Stimulated activated CD8-positive, alpha-beta memory T cell treated with anti-CD3 and anti-CD28 coated beads, Interleukin-12 subunit alpha, Interleukin-12 subunit beta, amount 100 ng/mL, for 24 hours (primary cell): ENCODE measurements around the gene COG2.

Source experiments
- DNase-seq: peaks from one replicate; pipeline ENCODE4 v3.0.0-alpha.2; 2020; ENCODE audit errors: extremely low read depth

Gene COG2

GRCh38 chr1:230701895-230702768 is 59.9 kb downstream of the COG2 start:
- no peak for DNase-seq

GRCh38 chr1:230702934-230703678 is 60.8 kb downstream of the COG2 start:
- DNase-seq, result no peak

GRCh38 chr1:230703679-230704385 is 61.6 kb downstream of the COG2 start:
- DNase-seq, result no peak

GRCh38 chr1:230704830-230705229 is 62.5 kb downstream of the COG2 start:
- DNase-seq, result no peak

GRCh38 chr1:230705289-230706019 is 63.2 kb downstream of the COG2 start:
- no peak for DNase-seq

- no peak for DNase-seq
Measured at GRCh38 chr1:230706020-230706699, 63.9 kb downstream of the COG2 start.

GRCh38 chr1:230706887-230707731 is 64.8 kb downstream of the COG2 start:
- DNase-seq, result no peak

GRCh38 chr1:230707732-230708630 is 65.7 kb downstream of the COG2 start:
- DNase-seq, result no peak

- no peak for DNase-seq
Measured at GRCh38 chr1:230708631-230709580, 66.6 kb downstream of the COG2 start.

- no peak for DNase-seq
Measured at GRCh38 chr1:230709619-230710542, 67.6 kb downstream of the COG2 start.

- no peak for DNase-seq
Measured at GRCh38 chr1:230710543-230710904, 68.2 kb downstream of the COG2 start.

- no peak for DNase-seq
Measured at GRCh38 chr1:230711245-230711644, 69.0 kb downstream of the COG2 start.

GRCh38 chr1:230712470-230712942 is 70.2 kb downstream of the COG2 start:
- no peak for DNase-seq

GRCh38 chr1:230713138-230713537 is 70.9 kb downstream of the COG2 start:
- DNase-seq, result no peak

- DNase-seq, result no peak
Measured at GRCh38 chr1:230713547-230713914, 71.2 kb downstream of the COG2 start.

- DNase-seq, result no peak
Measured at GRCh38 chr1:230713915-230714764, 71.9 kb downstream of the COG2 start, which contains the start of gene AGT. Gene AGT (minus strand): TSS chr1:230714122. CDS start chr1:230710823, 3,299 bp downstream.
